HG02798 (cell line): ENCODE results near the gene CFAP210.
"Not testable (repeated sequence)": the region's sequence is repeated elsewhere in the genome, so short reads cannot be mapped to it uniquely, and the experiment has no call there.

ENCODE experiments used
- ATAC-seq: cut with Tn5 transposase; IDR thresholded peaks from one replicate; pipeline ENCODE4 v1.9.1; 2021; ENCODE audit warnings: mild to moderate bottlenecking; ENCODE audit not compliant: unreplicated experiment, poor library complexity

The CFAP210 gene

DNA sequence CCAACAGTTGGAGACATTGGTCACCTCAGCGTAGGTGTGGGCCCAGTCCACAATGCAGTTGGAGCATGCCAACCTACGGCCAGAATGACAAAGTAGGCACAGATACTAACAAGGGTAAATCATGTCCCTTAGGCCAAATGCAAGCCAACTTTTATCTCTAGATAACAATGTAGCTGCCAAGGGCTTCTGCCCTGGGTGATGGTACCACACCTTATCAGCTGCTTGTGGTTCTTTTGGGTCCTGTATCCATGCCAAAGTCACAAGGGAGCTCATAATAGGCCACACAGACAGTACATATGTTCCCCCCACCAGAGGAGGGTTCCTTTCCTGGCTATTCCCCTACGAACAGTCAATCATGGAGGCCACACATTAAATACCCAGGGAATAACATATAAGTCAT lies 19.1 kb upstream of the CFAP210 start:
- ATAC-seq, result no peak

DNA sequence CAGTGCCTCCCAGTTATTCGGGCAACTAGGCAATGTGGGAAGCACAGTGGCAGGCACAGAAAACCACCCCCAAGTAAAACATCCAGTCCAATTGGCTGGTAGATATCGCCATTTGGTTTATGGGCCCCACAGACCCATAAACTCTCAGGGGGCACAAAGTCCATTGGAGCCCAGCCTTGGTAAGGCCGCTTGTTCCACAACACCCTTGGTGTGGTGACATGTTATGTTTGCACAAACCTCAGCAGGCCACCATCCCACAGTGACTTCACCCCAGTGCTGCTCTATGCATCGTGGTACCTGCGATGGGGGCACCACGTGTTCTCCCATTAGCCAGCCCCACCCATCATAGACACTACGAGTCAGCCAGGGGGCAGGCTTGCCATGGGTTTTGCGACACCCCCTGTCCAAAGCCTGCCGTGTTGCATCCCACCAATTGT lies 18.6 kb upstream of the CFAP210 start:
- no peak for ATAC-seq

DNA sequence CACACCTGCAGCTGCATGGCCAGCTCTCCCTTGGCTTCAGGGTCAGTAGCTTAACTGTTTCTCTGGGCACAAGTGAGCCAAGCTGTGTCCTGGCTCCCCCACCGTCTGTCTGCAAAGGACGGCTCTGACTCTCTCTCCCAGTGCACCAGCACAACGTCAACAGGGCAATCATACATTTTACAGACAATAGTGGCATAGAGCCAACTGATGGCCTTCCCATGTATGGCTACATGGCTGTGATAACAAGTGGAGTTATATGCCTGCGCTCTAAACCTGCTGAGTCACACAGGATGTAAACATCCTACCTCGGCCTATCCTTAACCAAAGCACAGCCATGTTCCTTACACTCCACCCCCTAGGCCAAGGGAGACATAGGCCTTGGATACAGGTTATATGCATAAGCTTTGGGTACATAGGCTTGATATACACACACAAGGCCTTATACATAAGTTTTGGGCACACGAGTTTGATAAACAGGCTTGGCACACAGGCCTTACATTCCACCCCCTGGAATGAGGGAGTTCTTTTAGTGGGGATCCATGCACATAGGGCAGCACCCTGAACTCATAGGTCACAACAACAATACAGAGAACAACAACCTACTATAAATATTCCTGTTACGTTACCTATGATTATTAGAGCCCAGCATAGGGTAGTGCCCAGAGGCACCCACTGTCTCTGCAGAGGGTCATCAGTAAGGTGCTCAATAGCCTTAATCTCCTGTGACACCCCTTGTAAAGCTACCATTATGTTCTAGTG lies 17.7 kb upstream of the CFAP210 start:
- ATAC-seq, result no peak

DNA sequence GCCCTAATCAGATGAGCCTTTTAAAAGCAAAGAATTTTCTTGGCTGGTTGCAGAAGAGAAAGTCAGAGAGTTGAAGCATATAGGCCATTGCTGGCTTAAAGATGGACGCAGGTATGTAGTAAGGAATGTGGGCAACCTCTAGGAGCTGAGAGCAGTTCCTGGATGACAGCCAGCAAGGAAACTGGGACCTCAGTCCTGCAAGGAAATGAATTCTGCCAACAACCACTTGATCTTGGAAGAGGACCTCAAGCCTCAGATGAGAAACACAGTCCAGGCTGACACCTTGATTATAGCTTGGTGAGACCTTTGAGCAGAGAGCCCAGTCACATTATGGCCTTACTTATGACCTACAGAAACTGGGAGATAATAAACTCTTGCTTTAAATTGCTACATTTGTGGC lies 15.8 kb upstream of the CFAP210 start:
- ATAC-seq, result no peak

DNA sequence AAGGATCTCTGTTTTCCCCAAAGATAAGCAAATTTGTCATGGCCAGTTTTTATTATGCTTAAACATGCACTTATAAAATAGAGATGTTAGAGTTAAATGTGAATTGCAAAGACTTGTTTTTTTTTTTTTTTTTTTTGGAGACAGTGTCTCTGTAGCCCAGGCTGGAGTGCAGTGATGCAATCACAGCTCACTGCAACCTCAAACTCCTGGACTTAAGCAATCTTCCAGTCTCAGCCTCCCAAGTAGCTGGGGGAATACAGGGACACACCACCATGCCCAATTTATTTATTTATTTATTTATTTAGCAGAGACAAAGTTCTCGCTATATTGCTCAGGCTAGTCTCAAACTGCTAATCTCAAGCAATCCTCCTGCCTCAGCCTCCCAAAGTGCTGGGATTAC lies 15.1 kb upstream of the CFAP210 start:
- no peak for ATAC-seq

DNA sequence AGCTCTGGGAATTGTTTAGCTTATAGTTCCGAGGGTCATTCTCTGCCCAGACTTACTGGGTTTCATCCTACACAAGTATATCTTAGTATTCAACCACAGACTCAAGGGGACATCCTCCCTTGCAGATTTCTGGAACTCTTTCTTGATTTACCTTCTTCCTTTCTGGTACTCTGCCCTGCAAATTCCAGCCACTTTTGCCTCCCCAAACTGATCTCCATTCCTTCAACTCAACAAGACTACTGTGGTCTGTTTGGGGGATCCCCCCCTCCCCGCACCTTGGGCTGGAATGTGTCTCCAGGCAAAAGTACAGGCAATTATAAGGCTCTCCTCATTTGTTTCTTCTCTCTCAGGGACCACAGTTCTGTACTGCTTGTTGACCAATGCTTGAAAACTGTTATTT lies 13.4 kb upstream of the CFAP210 start:
- no peak for ATAC-seq

DNA sequence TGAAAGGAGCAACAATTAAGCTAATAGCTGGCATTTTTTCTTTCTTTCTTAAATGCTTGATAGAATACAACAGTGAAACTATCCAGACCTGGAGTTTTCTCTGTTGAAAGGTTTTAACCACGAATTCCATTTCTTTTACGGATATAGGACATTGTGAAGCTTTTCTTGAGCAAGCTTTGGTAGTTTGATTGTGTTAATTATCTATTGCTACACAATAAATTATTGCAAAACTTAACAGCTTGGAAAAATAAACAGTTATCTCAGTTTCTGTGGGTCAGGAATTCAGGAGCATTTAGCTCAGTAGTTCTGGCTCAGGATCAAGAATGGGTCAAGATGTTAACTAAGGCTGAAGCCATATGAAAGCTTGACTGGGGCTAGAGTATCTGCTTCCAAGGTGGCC lies 11.7 kb upstream of the CFAP210 start:
- no peak for ATAC-seq

DNA sequence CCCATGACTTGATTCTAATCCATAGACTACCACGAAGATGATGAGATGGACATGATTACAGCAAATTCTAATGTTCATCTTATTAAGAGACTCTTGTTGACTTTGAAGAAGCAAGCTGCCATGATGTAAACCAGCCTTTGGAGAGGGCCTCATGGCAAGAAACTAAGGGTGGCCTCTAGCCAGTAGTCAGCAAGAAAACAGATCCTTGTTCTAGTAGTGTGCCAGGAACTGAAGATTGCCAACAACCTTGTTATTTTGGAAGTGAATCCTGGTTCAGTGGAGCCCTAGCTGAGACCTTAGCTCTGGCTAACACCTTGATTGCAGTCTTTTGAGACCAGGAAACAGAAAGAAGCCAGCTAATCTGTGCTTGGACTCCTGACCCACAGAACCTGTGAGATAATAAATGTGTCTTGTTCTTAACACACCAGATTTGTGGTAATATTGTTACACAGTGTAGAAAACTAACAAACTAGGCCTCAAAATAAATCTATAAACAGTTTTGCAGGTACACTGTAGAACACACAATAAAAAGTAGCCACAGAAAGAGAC lies 10.0 kb upstream of the CFAP210 start:
- ATAC-seq, result no peak

DNA sequence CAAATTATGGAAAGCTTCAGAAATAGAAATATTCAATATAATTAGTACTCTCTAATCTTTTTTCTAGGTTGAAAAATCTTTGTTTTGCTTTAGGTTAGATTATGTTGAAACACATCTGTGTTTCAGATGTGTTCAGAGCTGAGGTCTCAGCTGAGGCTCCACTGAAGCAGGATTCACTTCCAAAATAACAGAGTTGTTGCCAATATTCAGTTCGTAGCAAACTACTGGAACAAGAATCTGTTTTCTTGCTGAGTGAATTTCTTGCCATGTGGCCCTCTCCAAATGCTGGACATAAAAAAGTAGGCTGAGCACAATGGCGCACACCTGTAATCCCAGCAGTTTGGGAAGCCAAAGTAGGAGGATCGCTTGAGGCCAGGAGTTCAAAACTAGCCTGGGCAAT lies 8.8 kb upstream of the CFAP210 start:
- no peak for ATAC-seq

DNA sequence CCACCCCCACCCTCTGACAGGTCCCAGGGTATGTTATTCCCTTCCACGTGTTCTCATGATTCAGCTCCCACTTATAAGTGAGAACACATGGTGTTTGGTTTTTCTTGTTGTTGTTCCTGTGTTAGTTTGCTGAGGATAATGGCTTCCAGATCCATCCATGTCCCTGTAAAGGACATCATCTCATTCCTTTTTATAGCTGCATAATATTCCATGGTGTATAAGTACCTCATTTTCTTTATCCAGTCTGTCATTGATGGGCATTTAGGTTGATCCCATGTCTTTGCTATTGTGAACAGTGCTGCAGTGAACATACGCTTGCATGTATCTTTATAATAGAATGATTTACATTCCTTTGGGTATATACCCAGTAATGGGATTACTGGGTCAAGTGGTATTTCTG lies 5.0 kb upstream of the CFAP210 start:
- not testable (repeated sequence) for ATAC-seq

DNA sequence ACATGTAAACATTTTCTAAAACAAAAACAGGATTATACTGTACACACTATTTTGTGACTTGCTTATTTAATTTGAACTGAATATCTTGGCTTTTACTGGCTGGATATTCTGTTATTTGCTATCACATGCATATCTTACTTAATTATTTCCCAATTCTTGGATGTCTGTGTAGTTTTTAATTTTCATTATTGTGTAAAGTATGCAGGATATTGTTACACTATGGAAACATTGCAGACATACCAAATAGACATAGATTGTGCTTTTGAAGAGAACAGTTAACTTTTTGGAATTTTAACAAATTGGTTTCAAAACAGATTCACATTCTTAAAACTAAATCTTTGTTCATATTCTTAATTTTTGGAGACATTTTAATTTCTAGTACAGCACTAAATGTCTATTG lies 2.2 kb upstream of the CFAP210 start:
- ATAC-seq, result no peak

DNA sequence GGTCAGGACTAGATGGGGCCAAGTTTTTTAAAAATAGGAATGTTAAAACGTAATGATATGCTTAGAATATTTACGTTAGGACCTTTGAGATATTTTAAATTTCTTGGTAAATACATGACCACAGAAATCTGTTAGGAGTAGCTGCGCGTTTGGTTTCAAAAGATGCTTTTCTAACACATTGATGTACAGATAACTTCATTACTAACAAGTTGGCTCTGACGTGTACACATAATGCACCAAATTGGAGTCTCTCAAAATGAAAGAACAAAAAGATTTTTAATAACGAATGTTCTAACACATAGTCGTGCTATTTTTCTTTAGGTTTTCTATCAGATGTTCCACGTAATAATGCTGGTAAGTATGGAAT lies 672 bp upstream of the CFAP210 start:
- no peak for ATAC-seq

DNA sequence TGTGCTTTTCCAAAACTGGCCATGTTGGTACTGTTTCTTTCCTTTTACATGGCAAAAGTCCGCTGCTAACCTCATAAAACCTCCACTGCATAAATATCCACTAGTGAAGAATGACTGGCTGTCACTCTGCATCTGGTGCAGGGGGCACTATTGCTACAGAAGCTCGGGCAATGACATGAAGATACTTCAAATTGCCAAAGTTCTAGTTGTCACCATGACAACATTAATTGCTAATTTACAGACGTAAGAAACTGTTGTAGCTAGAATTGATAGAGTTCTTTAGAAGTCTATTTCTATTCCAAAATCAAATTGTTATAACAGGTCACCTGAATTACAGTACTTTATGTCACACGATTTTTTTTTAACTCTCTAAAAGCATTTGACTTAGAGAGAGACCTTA lies 845 bp downstream of the CFAP210 start:
- no peak for ATAC-seq

DNA sequence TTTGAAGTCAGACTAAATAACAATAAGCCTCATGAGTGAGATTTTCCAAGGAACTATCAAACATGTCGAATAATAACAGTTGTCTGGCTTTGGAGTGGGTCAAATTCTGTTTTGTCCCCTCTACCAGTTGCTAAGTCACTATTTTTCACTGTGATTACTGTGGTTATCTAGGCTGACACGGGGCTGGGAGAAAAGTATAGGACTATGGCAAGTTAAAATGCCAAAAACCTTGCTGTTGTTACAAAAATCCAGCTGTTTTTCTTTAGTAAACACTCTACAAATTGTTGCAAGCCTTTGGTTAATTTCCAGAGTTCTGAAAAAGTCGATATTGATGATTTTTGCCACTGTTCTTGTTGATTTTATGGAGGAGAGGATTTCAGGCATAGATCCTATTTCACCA lies 1.5 kb downstream of the CFAP210 start:
- no peak for ATAC-seq

DNA sequence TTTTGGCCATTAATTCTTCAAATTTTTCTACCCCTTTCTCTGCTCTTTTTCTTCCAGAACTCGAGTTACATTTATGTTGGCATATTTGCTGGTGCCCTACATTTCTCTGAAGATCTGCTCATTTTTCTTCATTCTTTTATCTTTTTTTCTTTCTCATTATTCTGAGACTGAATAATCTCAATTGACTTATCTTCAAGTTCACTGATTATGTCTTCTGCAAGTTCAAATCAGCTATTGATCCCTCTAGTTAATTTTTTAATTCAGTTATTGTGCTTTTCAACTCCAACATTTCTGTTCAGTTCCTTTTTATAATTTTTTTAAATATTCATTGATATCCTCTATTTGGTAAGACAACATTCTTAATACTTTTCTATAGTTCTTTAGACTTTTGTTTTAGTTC lies 3.2 kb downstream of the CFAP210 start:
- no peak for ATAC-seq

DNA sequence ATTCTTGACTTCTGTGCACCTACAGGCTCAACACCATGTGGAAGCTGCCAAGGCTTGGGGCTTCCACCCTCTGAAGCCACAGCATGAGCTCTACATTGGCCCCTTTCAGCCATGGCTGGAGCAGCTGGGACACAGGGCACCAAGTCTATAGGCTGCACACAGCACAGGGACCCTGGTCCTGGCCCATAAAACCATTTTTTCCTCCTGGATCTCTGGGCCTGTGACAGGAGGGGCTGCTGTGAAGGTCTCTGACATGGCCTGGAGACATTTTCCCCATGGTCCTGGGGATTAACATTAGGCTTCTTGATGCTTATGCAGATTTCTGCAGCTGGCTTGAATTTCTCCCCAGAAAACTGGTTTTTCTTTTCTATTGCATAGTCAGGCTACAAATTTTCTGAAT lies 6.3 kb downstream of the CFAP210 start:
- not testable (repeated sequence) for ATAC-seq

DNA sequence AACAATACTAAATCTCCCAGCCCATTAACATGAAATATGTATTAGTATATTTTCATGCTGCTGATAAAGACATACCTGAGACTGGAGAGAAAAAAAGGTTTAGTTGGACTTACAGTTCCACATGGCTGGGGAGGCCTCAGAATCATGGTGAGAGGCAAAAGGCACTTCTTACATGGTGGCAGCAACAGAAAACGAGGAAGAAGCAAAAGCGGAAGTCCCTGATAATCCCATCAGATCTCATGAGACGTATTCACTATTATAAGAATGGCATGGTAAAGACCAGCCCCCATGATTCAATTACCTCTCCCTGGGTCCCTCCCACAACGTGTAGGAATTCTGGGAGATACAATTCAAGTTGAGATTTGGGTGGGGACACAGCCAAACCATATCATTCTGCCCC lies 7.4 kb downstream of the CFAP210 start:
- ATAC-seq, result not testable (repeated sequence)

DNA sequence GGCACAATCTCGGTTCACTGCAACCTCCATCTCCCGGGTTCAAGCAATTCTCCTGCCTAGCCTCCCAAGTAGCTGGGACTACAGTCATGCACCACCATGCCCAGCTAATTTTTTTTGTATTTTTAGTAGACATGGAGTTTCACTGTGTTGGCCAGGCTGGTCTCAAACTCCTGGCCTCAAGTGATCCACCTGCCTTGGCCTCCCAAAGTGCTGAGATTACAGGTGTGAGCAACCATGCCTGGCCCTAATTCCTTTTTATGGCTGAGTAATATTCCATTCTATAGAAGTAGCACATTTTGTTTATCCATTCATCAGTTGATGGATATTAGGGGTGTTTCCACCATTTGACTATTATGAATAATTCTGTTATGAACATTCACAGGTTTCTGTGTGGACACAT lies 9.5 kb downstream of the CFAP210 start:
- ATAC-seq, result not testable (repeated sequence)

DNA sequence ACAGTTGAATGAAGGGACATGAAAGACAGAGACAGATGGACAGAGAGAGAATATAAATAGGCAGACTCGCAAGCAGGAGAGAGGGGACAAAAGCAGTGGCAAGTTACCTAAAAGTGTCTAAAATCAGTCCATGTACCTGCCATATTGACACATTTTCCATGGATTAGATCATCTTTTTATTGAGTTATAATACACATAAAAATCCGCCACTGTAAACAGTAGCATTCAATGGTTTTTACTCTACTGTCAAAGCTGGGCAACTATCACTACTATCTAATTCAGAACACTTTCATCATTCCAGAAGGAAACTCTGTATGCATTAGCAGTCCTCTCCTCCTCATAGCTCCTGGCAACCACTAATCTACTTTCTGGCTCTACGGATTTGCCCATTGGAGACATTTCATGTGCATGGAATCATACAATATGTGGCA lies 10.1 kb downstream of the CFAP210 start:
- ATAC-seq, result no peak

DNA sequence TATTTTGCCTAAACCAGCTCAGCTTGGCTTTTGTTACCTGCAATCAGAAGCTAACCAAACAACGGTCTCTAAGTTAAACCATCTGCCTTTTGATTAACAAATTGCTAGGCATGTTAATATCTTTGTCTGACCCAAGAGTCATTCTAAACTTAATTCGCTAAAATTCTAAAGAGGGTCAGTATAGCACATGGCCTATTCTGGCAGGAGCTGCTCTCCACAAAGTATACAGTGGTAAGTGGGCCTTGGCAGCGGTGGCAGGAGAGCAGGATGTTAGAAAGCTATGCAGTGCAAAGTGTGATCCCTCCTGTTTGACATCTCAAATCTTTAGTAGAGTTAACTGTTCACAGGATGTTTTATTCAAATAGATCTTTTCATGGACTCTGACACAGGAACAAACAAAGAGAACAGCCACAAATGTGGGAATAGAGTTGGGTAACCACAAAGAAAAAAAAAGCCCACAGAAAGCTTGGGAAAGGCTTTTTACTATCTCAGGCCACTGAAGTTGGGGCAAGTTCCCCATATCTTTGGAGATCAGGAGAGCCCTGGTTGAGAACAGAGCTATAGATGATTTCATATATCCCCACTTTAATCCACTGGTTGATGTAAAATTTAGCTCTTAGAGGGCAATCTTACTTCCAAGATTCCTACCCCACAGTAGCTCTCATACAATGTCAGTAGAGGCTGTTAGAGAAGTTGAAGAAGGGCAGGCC lies 10.6 kb downstream of the CFAP210 start:
- ATAC-seq, result no peak

DNA sequence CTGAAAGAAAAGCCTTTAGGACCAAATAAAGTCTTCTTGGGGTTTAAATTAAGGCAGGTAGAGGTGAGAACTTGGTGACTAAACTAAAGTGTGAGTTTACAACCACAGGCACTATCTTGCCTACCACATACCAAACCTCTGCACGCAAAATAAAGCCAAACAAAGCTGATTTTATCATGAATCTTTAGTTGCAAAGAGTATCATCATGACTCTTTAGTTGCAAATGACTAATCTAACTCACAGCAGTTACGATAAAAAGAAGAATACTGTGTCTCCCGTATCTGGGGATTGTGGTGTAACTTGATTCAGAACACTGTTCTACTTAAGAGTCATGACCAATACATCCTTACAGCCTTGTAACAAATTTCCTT lies 11.2 kb downstream of the CFAP210 start:
- ATAC-seq, result no peak

DNA sequence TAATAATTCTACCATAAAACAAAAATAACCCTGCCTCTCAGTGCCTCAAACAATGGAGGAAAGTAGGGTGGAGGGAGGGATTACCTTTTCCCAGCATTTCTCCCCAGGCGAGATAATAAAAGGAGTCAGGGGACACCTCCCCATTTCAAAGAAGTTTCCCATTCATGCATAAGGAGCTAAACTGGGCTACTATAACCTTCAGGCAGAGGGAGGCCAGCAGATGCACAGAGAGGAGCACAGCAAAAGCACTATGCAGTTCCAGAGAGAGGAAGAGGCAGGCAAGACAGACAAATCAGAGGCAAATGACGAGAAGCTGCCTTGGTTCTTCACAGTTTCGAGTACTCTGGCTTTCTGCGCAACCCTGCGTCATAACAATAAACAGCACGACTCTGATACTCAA lies 17.4 kb downstream of the CFAP210 start:
- ATAC-seq, result no peak
